GDM1 (cell line): ENCODE results near the gene VOPP1.
A peak's percentile ranks its signal among the peaks of the same experiment; 100 is the strongest.

Experiments used
- DNase-seq: peaks from one replicate; lab custom pipeline; 2025; lab: John Stamatoyannopoulos, UW

Gene VOPP1

GRCh38 chr7:55432939-55433784, 139.1 kb downstream of the VOPP1 start:
- no peak for DNase-seq

GRCh38 chr7:55432506-55432905, 139.8 kb downstream of the VOPP1 start:
- no peak for DNase-seq

GRCh38 chr7:55431898-55432297, 140.4 kb downstream of the VOPP1 start:
- no peak for DNase-seq

GRCh38 chr7:55429835-55430499, 142.3 kb downstream of the VOPP1 start:
- no peak for DNase-seq

GRCh38 chr7:55427800-55428199, 144.5 kb downstream of the VOPP1 start:
- DNase-seq: no peak

GRCh38 chr7:55427342-55427741, 145.0 kb downstream of the VOPP1 start:
- no peak for DNase-seq

GRCh38 chr7:55426676-55427075, 145.6 kb downstream of the VOPP1 start:
- DNase-seq: no peak

GRCh38 chr7:55425141-55425752, 147.1 kb downstream of the VOPP1 start:
- peak; percentile 26 for DNase-seq

GRCh38 chr7:55423891-55424290, 148.4 kb downstream of the VOPP1 start:
- DNase-seq: no peak

GRCh38 chr7:55423277-55423711, 149.0 kb downstream of the VOPP1 start:
- DNase-seq: no peak
